ENCODE results near the gene KDM7A. TPM values are rescaled to one million over a fixed set of nuclear protein-coding genes. Genes with fewer than 3 reads are reported as not detected.

The KDM7A gene
- polyA plus RNA-seq, 1 of the 3 experiments (the other 2 are of a cell fraction) = 0.94 TPM

DNA sequence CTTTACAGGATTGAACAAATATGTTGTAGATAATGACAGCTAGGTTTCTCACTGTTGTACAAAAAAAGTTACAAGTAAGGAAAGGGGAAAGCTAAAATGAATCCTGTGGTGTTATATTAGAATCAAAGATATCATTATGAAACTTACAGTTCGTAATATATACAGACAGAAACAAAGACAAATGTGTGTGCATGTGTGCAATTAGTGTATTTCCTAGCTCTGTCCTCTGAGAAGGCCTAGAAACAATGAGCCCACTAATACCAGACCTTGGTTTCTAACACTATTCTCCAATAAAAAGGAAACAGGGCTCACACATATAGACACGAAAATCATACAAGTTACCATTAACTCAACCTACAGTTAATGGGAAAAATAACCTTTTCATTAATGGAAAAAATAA lies 8.0 kb downstream of the KDM7A start:
- 81% methylated on average over 2 of the region's 2 CpGs for WGBS (ENCODE audit: low lambda C conversion rate)
- TF ChIP-seq TAF1 (IDR thresholded peaks at IDR 0.05; ENCODE audit: borderline replicate concordance, low read depth, low read length) = no peak
- TF ChIP-seq, protein P1, sequence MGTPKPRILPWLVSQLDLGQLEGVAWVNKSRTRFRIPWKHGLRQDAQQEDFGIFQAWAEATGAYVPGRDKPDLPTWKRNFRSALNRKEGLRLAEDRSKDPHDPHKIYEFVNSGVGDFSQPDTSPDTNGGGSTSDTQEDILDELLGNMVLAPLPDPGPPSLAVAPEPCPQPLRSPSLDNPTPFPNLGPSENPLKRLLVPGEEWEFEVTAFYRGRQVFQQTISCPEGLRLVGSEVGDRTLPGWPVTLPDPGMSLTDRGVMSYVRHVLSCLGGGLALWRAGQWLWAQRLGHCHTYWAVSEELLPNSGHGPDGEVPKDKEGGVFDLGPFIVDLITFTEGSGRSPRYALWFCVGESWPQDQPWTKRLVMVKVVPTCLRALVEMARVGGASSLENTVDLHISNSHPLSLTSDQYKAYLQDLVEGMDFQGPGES (IDR thresholded peaks at IDR 0.05; ENCODE audit: low read depth, low read length) = no peak
- TF ChIP-seq, protein P2, sequence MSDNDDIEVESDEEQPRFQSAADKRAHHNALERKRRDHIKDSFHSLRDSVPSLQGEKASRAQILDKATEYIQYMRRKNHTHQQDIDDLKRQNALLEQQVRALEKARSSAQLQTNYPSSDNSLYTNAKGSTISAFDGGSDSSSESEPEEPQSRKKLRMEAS (IDR thresholded peaks at IDR 0.05; ENCODE audit: low read depth) = no peak
- TF ChIP-seq POLR2AphosphoS5 (IDR thresholded peaks at IDR 0.05; ENCODE audit: low read depth, low read length) = no peak
- TF ChIP-seq GATA2 (CRISPR knock-in tag; IDR thresholded peaks at IDR 0.05) = no peak
- no peak for TF ChIP-seq MEF2A (IDR thresholded peaks at IDR 0.05; ENCODE audit: borderline replicate concordance, low read depth)
- TF ChIP-seq MXI1 (IDR thresholded peaks at IDR 0.05; ENCODE audit: low read depth, low read length) = no peak
- no peak for TF ChIP-seq JUND (IDR thresholded peaks at IDR 0.05)
- no peak for TF ChIP-seq SMC3 (IDR thresholded peaks at IDR 0.05; ENCODE audit: low read depth, low read length)
- TF ChIP-seq YY1 (IDR thresholded peaks at IDR 0.05; ENCODE audit: low read depth) = no peak
- TF ChIP-seq, protein P3, sequence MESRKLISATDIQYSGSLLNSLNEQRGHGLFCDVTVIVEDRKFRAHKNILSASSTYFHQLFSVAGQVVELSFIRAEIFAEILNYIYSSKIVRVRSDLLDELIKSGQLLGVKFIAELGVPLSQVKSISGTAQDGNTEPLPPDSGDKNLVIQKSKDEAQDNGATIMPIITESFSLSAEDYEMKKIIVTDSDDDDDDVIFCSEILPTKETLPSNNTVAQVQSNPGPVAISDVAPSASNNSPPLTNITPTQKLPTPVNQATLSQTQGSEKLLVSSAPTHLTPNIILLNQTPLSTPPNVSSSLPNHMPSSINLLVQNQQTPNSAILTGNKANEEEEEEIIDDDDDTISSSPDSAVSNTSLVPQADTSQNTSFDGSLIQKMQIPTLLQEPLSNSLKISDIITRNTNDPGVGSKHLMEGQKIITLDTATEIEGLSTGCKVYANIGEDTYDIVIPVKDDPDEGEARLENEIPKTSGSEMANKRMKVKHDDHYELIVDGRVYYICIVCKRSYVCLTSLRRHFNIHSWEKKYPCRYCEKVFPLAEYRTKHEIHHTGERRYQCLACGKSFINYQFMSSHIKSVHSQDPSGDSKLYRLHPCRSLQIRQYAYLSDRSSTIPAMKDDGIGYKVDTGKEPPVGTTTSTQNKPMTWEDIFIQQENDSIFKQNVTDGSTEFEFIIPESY (IDR thresholded peaks at IDR 0.05; ENCODE audit: borderline replicate concordance, low read depth) = no peak
- TF ChIP-seq, protein P4, sequence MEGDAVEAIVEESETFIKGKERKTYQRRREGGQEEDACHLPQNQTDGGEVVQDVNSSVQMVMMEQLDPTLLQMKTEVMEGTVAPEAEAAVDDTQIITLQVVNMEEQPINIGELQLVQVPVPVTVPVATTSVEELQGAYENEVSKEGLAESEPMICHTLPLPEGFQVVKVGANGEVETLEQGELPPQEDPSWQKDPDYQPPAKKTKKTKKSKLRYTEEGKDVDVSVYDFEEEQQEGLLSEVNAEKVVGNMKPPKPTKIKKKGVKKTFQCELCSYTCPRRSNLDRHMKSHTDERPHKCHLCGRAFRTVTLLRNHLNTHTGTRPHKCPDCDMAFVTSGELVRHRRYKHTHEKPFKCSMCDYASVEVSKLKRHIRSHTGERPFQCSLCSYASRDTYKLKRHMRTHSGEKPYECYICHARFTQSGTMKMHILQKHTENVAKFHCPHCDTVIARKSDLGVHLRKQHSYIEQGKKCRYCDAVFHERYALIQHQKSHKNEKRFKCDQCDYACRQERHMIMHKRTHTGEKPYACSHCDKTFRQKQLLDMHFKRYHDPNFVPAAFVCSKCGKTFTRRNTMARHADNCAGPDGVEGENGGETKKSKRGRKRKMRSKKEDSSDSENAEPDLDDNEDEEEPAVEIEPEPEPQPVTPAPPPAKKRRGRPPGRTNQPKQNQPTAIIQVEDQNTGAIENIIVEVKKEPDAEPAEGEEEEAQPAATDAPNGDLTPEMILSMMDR (IDR thresholded peaks at IDR 0.05) = no peak
- TF ChIP-seq CHD2 (IDR thresholded peaks at IDR 0.05; ENCODE audit: low read length, partially characterized antibody) = no peak
- H3K4me3 ChIP-seq (ENCODE audit: low read depth in 2 of 2, low read length in 1 of 2) = no peak overlapping the region
- H3K4me2 ChIP-seq = no peak overlapping the region
- H2AFZ ChIP-seq (ENCODE audit: low read depth) = no peak overlapping the region
- DNase-seq = no peak
- H3K79me2 ChIP-seq (ENCODE audit: insufficient read depth) = peaks cover 45% of the 10 kb centered on the region
- H3K9me2 ChIP-seq = no peaks in the 10 kb centered on the region
- ChIA-PET CTCF (interaction anchor here (0.8 to 1.6 kb wide), 4 partner anchors 9 to 175 kb away, joined by 3 to 5 read pairs (median 4); no protein-coding TSS in a partner anchor), POLR2A (no interaction called here)
- H3K4me1 ChIP-seq (ENCODE audit: control insufficient read depth in 1 of 2, insufficient read depth in 2 of 2, low read depth in 1 of 2, low read length in 1 of 2) = peaks cover 0 to 8% of the 10 kb centered on the region in 2 experiments; a peak in 1 of 4 replicates
- no peaks in the 10 kb centered on the region; the same call in 1 of the 2 replicates for H4K20me1 ChIP-seq (ENCODE audit: insufficient read depth)
- H3K9ac ChIP-seq = no peak overlapping the region
- no peaks in the 10 kb centered on the region for H3F3A ChIP-seq (replicated peaks; ENCODE audit: insufficient read depth)
- H3K36me3 ChIP-seq (replicated peaks in 1 of 2; ENCODE audit: control insufficient read depth in 1 of 2, insufficient read depth in 2 of 2, low read length in 1 of 2) = no peaks in the 10 kb centered on the region
- no peaks in the 10 kb centered on the region for H3K27me3 ChIP-seq (ENCODE audit: insufficient read depth)
- no peaks in the 10 kb centered on the region for H3K9me3 ChIP-seq
- no peak overlapping the region for H3K27ac ChIP-seq (ENCODE audit: low read depth in 2 of 2, low read length in 1 of 2)
